AG09309 (cell line): ENCODE measurements around the gene OPALIN.

Experiments
- DNase-seq: peaks from one replicate; pipeline ENCODE4 v3.0.0-alpha.2; 2010; ENCODE audit warnings: low read depth
- H3K4me3 ChIP-seq: 2 replicates; pipeline ENCODE4 v1.5.1; 2011; ENCODE audit warnings: mild to moderate bottlenecking, low read depth, low read length, moderate library complexity; ENCODE audit not compliant: control insufficient read depth
- TF ChIP-seq, protein P1 (sequence below): IDR thresholded peaks from 2 replicates; pipeline ENCODE4 v1.5.1; 2011; ENCODE audit warnings: mild to moderate bottlenecking, low read depth, low read length, inconsistent platforms; ENCODE audit not compliant: insufficient read depth, control insufficient read depth; ENCODE audit errors: missing control alignments

Gene OPALIN

GRCh38 chr10:96321822-96322221 is 37.0 kb downstream of the OPALIN start:
- no peak for DNase-seq
- H3K4me3 ChIP-seq = no peak overlapping the region
- TF ChIP-seq, protein P1, sequence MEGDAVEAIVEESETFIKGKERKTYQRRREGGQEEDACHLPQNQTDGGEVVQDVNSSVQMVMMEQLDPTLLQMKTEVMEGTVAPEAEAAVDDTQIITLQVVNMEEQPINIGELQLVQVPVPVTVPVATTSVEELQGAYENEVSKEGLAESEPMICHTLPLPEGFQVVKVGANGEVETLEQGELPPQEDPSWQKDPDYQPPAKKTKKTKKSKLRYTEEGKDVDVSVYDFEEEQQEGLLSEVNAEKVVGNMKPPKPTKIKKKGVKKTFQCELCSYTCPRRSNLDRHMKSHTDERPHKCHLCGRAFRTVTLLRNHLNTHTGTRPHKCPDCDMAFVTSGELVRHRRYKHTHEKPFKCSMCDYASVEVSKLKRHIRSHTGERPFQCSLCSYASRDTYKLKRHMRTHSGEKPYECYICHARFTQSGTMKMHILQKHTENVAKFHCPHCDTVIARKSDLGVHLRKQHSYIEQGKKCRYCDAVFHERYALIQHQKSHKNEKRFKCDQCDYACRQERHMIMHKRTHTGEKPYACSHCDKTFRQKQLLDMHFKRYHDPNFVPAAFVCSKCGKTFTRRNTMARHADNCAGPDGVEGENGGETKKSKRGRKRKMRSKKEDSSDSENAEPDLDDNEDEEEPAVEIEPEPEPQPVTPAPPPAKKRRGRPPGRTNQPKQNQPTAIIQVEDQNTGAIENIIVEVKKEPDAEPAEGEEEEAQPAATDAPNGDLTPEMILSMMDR = no peak

DNA sequence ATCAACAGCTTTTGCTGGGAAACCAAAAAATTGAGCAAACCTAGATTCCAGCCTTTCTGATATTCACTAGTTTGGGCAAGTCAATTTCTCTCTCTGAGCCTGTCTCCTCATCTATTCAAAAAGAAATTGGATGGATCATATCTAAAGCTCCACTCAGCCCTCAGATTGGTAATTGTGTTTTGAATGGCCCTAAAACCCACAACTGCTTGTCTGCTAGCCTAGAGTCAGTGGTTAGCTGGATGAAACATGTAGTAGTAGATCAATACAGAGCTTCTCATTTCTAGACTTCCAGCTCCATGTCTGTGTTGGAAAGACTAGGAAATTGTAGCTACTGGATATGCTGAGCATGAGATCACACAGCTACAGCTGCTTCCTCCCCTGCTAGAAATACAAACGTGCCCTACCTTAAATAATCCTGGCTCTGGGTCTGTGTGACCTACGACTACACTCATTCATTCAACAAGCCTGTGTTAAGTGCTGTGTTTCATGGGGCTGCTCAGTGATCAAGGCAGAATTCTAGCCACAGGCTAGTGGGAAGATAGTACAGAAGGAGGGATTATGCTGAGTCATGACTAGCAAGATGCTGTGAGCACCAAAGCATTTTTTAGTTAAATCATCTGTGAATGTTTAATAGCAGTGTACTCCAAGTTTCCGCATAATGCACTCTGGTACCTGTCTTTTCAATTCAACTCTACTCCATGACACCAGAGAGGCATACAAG is 38.9 kb downstream of the OPALIN start:
- H3K4me3 ChIP-seq = no peak overlapping the region
- TF ChIP-seq, protein P1 = no peak
- no peak for DNase-seq

DNA sequence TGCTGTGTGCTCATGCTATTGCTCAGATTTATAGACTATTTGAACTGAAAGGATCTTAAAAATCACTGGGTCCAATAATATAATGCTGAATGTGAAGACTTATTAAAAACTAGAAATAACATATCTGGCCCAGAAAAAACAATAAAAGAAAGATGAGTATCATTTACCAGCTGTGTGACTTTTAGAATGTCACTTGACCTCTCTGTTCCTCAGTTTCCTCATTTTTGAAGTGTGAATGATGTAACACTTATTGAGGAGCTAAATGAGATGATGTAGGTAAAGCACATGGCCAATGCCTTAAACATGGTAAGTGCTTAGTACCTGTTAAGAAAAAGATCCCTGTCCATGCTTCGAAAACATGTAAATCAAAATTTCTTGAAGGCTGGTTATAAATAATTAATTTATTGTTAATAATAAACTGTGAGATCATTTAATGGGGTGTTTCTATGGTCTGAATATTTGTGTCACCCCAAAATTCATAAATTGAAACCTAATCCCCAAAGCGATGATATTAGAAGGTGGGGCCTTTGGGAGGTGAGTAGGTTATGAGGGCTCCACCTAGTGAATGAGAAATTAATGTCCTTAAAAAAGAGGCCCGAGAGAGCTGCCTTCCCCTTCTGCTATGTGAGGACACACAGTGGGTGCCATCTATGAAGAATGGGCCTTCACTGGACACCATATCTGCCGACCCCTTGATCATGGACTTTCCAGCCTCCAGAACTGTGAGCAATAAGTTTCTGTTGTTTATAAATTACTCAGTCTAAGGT is 41.6 kb downstream of the OPALIN start:
- TF ChIP-seq, protein P1 = no peak
- no peak for DNase-seq
- H3K4me3 ChIP-seq = no peak overlapping the region

GRCh38 chr10:96313344-96313743 is 45.5 kb downstream of the OPALIN start:
- TF ChIP-seq, protein P1 = no peak
- no peak overlapping the region for H3K4me3 ChIP-seq
- DNase-seq = no peak

GRCh38 chr10:96311180-96311715 is 47.6 kb downstream of the OPALIN start:
- H3K4me3 ChIP-seq = no peak overlapping the region
- TF ChIP-seq, protein P1 = no peak
- DNase-seq = no peak

DNA sequence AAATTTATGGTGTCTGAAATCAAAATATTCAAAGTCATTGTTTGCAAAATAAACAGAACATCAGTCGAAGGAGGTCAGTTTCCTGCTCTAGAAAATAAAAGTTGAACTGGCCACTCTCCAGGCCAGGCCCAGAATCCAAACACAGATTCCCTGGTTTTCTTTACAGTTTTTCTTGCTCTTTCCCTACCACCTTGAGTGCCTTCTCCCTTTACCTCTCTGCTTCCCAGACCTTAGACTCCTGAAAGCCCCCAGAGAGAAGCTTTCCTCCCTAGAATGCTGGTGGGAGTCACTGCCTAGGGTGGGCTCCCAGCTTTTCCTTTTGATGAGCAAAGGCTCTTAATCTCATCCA is 48.5 kb downstream of the OPALIN start:
- H3K4me3 ChIP-seq = no peak overlapping the region
- TF ChIP-seq, protein P1 = no peak
- no peak for DNase-seq
